Lower leg skin (tissue), 3 donors: ENCODE measurements around the gene SIPA1L2.

Source experiments
- CTCF ChIP-seq, 3 donors: fragments of 450-650 bp; IDR thresholded peaks; one replicate each; pipeline ENCODE4 v1.5.1; 2016; ENCODE audit warnings: antibody characterized with exemption in 3 of 3, mild to moderate bottlenecking in 3 of 3, moderate library complexity in 2 of 3
- POLR2A ChIP-seq, 2 donors: fragments of 450-650 bp; IDR thresholded peaks; one replicate each; pipeline ENCODE4 v1.6.1; 2016 to 2017; ENCODE audit warnings: antibody characterized with exemption in 2 of 2, mild to moderate bottlenecking in 1 of 2, moderate library complexity in 1 of 2

- TF ChIP-seq CTCF (IDR thresholded peaks at IDR 0.05) (no peak), POLR2A (IDR thresholded peaks at IDR 0.05) (no peak)
Observed at GRCh38 chr1:232627645-232628334, 2.1 kb downstream of the SIPA1L2 start.
